ENCODE measurements around the gene APBA1.

DNA sequence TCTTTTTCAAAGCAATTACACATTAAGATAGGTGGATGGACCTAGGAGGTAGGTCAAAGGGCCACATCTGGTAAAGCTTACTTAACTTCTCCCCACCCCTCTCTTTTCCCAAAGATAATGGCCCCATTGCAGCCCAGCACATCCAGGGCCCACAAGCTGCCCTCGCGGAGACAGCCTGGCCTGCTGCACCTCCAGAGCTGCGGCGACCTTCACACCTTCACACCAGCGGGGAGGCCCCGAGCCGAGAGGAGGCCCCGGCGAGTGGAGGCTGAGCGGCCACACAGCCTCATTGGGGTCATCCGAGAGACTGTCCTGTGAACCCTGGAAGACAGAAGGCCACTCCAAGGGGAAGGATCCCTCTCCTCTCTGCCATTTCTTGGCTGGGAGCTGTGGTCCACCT lies 280.7 kb downstream of the APBA1 start:
- TF ChIP-seq CTCF (IDR thresholded peaks at IDR 0.05; ENCODE audit: extremely low read depth in 1 of 2, insufficient read depth in 1 of 2, low read depth in 1 of 2, low read length in 2 of 2) = no peak
- no peak for TF ChIP-seq POLR2A (IDR thresholded peaks at IDR 0.05; ENCODE audit: low read depth, low read length)
- no peak for TF ChIP-seq EZH2 (IDR thresholded peaks at IDR 0.05; ENCODE audit: borderline replicate concordance, low read depth, low read length, severe bottlenecking)
- TF ChIP-seq POLR2AphosphoS5 (IDR thresholded peaks at IDR 0.05; ENCODE audit: insufficient read depth, low read depth, low read length) = no peak
